ENCODE results near the gene BABAM2.
A peak's percentile ranks its signal among the peaks of the same experiment; 100 is the strongest.

BABAM2 gene

GRCh38 chr2:28352610-28353195 lies 462.2 kb downstream of the BABAM2 start:
- DNase-seq, result no peak

- no peak for DNase-seq
Observed at GRCh38 chr2:28354920-28355520, 464.5 kb downstream of the BABAM2 start.

GRCh38 chr2:28355521-28356094 lies 465.1 kb downstream of the BABAM2 start:
- no peak for DNase-seq

GRCh38 chr2:28356095-28356911 lies 465.8 kb downstream of the BABAM2 start:
- peak; percentile 91 for DNase-seq

GRCh38 chr2:28357055-28357454 lies 466.5 kb downstream of the BABAM2 start:
- peak; percentile 31 for DNase-seq

- peak; percentile 24 for DNase-seq
Observed at GRCh38 chr2:28357948-28358667, 467.6 kb downstream of the BABAM2 start.

- DNase-seq, result no peak
Observed at GRCh38 chr2:28358668-28359201, 468.2 kb downstream of the BABAM2 start.

- peak; percentile 38 for DNase-seq
Observed at GRCh38 chr2:28359222-28360057, 468.9 kb downstream of the BABAM2 start.

- no peak for DNase-seq
Observed at GRCh38 chr2:28360058-28360717, 469.7 kb downstream of the BABAM2 start.

- DNase-seq, result peak; percentile 77
Observed at GRCh38 chr2:28360718-28361293, 470.3 kb downstream of the BABAM2 start.

GRCh38 chr2:28361991-28362710 lies 471.6 kb downstream of the BABAM2 start:
- no peak for DNase-seq

GRCh38 chr2:28362991-28363521 lies 472.5 kb downstream of the BABAM2 start:
- DNase-seq, result no peak

GRCh38 chr2:28363686-28364280 lies 473.3 kb downstream of the BABAM2 start:
- no peak for DNase-seq

GRCh38 chr2:28364610-28365009 lies 474.1 kb downstream of the BABAM2 start:
- DNase-seq, result no peak

- DNase-seq, result no peak
Observed at GRCh38 chr2:28365158-28365557, 474.6 kb downstream of the BABAM2 start.

GRCh38 chr2:28366149-28366495 lies 475.6 kb downstream of the BABAM2 start:
- DNase-seq, result no peak

GRCh38 chr2:28366496-28367282 lies 476.2 kb downstream of the BABAM2 start:
- DNase-seq, result peak; percentile 40

- DNase-seq, result no peak
Observed at GRCh38 chr2:28367667-28368356, 477.3 kb downstream of the BABAM2 start.

Data from fibroblast of skin of right biceps (primary cell).